Neural cell (in vitro differentiated cells): ENCODE data around the gene LDLRAD4.

ENCODE experiments used
- EP300 ChIP-seq: fragments of 450-650 bp; conservative IDR thresholded peaks from 2 replicates; pipeline ENCODE4 v1.6.1; 2014; ENCODE audit warnings: antibody characterized with exemption, mild to moderate bottlenecking, moderate library complexity; ENCODE audit not compliant: poor library complexity, severe bottlenecking
- EZH2 ChIP-seq: fragments of 200-600, 300-800 bp; shearing (Covaris generic), sonication (generic); IDR thresholded peaks from 2 replicates; pipeline ENCODE4 v1.6.1; 2014; ENCODE audit warnings: antibody characterized with exemption, low read length, borderline replicate concordance, mild to moderate bottlenecking; ENCODE audit not compliant: insufficient read depth, poor library complexity, severe bottlenecking
- MXI1 ChIP-seq: fragments of 450-650 bp; conservative IDR thresholded peaks from 2 replicates; pipeline ENCODE4 v1.6.1; 2014; ENCODE audit warnings: antibody characterized with exemption, mild to moderate bottlenecking; ENCODE audit not compliant: poor library complexity, severe bottlenecking
- POLR2AphosphoS5 ChIP-seq: IDR thresholded peaks from 2 replicates; pipeline ENCODE4 v1.6.1; 2012
- RAD21 ChIP-seq: fragments of 450-650 bp; conservative IDR thresholded peaks from 2 replicates; pipeline ENCODE4 v1.6.1; 2014; ENCODE audit warnings: antibody characterized with exemption, mild to moderate bottlenecking, moderate library complexity
- SMC3 ChIP-seq: fragments of 450-650 bp; conservative IDR thresholded peaks from 2 replicates; pipeline ENCODE4 v1.6.1; 2014; ENCODE audit warnings: antibody characterized with exemption, mild to moderate bottlenecking, moderate library complexity; ENCODE audit not compliant: poor library complexity
- TAF1 ChIP-seq: IDR thresholded peaks from 2 replicates; pipeline ENCODE4 v1.6.1; 2012; ENCODE audit warnings: low read depth
- TF ChIP-seq, protein P1 (sequence below): fragments of 450-650 bp; IDR thresholded peaks from 2 replicates; pipeline ENCODE4 v1.5.1; 2014; ENCODE audit warnings: antibody characterized with exemption, mild to moderate bottlenecking, moderate library complexity; ENCODE audit not compliant: poor library complexity, severe bottlenecking
- TF ChIP-seq, protein P2 (sequence below): IDR thresholded peaks from 2 replicates; pipeline ENCODE4 v1.6.1; 2012; ENCODE audit warnings: borderline replicate concordance

DNA sequence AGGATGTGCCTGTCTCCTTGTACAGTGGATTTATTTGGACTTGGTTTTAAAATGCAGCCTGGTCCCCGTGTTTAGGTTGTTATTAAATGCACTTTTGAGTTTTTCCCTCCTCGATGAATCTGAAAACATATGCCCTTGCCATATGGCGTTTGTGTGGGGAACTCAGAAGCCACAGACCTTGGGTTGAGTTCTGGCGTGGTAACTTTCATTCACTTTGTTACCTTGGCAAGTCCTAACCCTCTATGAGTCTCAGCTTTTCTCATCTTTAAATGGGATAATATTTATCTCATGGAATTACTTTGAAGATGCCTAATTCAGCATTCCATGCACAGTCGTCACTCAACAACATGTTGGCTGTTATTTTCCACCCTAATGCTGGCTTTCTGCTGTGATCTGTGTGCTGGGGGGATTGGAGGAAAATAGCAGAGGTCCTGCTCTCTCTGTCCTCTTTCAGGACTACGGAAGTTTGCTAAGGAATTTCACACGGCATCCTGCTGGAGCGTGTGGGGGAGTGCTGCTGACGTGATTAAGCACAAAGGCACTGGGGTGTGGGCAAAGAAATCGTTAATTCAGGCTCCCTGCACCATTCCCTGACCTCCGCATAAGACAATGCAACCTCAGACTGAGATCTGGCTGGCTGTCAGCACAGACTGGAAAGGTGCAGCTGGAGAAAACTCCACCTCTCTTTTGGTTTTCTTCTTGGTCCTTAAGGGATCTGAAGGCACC is 61.7 kb downstream of the LDLRAD4 start:
- TF ChIP-seq, protein P1, sequence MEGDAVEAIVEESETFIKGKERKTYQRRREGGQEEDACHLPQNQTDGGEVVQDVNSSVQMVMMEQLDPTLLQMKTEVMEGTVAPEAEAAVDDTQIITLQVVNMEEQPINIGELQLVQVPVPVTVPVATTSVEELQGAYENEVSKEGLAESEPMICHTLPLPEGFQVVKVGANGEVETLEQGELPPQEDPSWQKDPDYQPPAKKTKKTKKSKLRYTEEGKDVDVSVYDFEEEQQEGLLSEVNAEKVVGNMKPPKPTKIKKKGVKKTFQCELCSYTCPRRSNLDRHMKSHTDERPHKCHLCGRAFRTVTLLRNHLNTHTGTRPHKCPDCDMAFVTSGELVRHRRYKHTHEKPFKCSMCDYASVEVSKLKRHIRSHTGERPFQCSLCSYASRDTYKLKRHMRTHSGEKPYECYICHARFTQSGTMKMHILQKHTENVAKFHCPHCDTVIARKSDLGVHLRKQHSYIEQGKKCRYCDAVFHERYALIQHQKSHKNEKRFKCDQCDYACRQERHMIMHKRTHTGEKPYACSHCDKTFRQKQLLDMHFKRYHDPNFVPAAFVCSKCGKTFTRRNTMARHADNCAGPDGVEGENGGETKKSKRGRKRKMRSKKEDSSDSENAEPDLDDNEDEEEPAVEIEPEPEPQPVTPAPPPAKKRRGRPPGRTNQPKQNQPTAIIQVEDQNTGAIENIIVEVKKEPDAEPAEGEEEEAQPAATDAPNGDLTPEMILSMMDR = no peak
- TF ChIP-seq, protein P2, sequence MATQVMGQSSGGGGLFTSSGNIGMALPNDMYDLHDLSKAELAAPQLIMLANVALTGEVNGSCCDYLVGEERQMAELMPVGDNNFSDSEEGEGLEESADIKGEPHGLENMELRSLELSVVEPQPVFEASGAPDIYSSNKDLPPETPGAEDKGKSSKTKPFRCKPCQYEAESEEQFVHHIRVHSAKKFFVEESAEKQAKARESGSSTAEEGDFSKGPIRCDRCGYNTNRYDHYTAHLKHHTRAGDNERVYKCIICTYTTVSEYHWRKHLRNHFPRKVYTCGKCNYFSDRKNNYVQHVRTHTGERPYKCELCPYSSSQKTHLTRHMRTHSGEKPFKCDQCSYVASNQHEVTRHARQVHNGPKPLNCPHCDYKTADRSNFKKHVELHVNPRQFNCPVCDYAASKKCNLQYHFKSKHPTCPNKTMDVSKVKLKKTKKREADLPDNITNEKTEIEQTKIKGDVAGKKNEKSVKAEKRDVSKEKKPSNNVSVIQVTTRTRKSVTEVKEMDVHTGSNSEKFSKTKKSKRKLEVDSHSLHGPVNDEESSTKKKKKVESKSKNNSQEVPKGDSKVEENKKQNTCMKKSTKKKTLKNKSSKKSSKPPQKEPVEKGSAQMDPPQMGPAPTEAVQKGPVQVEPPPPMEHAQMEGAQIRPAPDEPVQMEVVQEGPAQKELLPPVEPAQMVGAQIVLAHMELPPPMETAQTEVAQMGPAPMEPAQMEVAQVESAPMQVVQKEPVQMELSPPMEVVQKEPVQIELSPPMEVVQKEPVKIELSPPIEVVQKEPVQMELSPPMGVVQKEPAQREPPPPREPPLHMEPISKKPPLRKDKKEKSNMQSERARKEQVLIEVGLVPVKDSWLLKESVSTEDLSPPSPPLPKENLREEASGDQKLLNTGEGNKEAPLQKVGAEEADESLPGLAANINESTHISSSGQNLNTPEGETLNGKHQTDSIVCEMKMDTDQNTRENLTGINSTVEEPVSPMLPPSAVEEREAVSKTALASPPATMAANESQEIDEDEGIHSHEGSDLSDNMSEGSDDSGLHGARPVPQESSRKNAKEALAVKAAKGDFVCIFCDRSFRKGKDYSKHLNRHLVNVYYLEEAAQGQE = no peak
- TF ChIP-seq TAF1 (no peak), EP300 (no peak), RAD21 (no peak), POLR2AphosphoS5 (no peak), EZH2 (no peak), SMC3 (no peak), MXI1 (no peak)
